ENCODE data around the gene ABTB1. TPM values are rescaled to one million over a fixed set of nuclear protein-coding genes. Genes with fewer than 3 reads are reported as not detected.

Gene ABTB1
- total RNA-seq, 1 donor from 2014 or later, result 5.8 TPM

GRCh38 chr3:127660621-127661251 lies 12.0 kb upstream of the ABTB1 start:
- FAIRE-seq (no peak), DNase-seq (ENCODE audit: low read depth) (no peak)
- TF ChIP-seq CTCF (IDR thresholded peaks at IDR 0.05; ENCODE audit: insufficient read depth, low read length, severe bottlenecking), result no peak
- Histone ChIP-seq H3K27me3 (ENCODE audit: control insufficient read depth, insufficient read depth, low read length) (no peaks in the 10 kb centered on the region), H3K36me3 (ENCODE audit: control insufficient read depth, insufficient read depth, low read length) (no peaks in the 10 kb centered on the region), H3K4me3 (ENCODE audit: low read depth, low read length) (no peak overlapping the region)

GRCh38 chr3:127661600-127661999 lies 11.2 kb upstream of the ABTB1 start:
- no peak overlapping the region for H3K4me3 ChIP-seq (ENCODE audit: low read depth, low read length)
- no peak for TF ChIP-seq CTCF (IDR thresholded peaks at IDR 0.05; ENCODE audit: insufficient read depth, low read length, severe bottlenecking)
- H3K36me3 ChIP-seq (ENCODE audit: control insufficient read depth, insufficient read depth, low read length), result no peaks in the 10 kb centered on the region
- DNase-seq (ENCODE audit: low read depth), result no peak
- H3K27me3 ChIP-seq (ENCODE audit: control insufficient read depth, insufficient read depth, low read length), result no peaks in the 10 kb centered on the region
- no peak for FAIRE-seq

- H3K4me3 ChIP-seq (ENCODE audit: low read depth, low read length), result no peak overlapping the region
- FAIRE-seq (no peak), DNase-seq (ENCODE audit: low read depth) (no peak)
- no peak for TF ChIP-seq CTCF (IDR thresholded peaks at IDR 0.05; ENCODE audit: insufficient read depth, low read length, severe bottlenecking)
- H3K36me3 ChIP-seq (ENCODE audit: control insufficient read depth, insufficient read depth, low read length), result no peaks in the 10 kb centered on the region
- H3K27me3 ChIP-seq (ENCODE audit: control insufficient read depth, insufficient read depth, low read length), result no peaks in the 10 kb centered on the region
Measured at GRCh38 chr3:127662001-127662469, 10.7 kb upstream of the ABTB1 start.

- Histone ChIP-seq H3K4me3 (ENCODE audit: low read depth, low read length) (no peak overlapping the region), H3K27me3 (ENCODE audit: control insufficient read depth, insufficient read depth, low read length) (no peaks in the 10 kb centered on the region), H3K36me3 (ENCODE audit: control insufficient read depth, insufficient read depth, low read length) (no peaks in the 10 kb centered on the region)
- no peak for FAIRE-seq
- no peak for DNase-seq (ENCODE audit: low read depth)
- no peak for TF ChIP-seq CTCF (IDR thresholded peaks at IDR 0.05; ENCODE audit: insufficient read depth, low read length, severe bottlenecking)
Measured at GRCh38 chr3:127663151-127663550, 9.6 kb upstream of the ABTB1 start.

- no peaks in the 10 kb centered on the region for H3K36me3 ChIP-seq (ENCODE audit: control insufficient read depth, insufficient read depth, low read length)
- FAIRE-seq (no peak), DNase-seq (ENCODE audit: low read depth) (no peak)
- no peak overlapping the region for H3K4me3 ChIP-seq (ENCODE audit: low read depth, low read length)
- TF ChIP-seq CTCF (IDR thresholded peaks at IDR 0.05; ENCODE audit: insufficient read depth, low read length, severe bottlenecking), result no peak
- H3K27me3 ChIP-seq (ENCODE audit: control insufficient read depth, insufficient read depth, low read length), result no peaks in the 10 kb centered on the region
Measured at GRCh38 chr3:127665165-127665564, 7.6 kb upstream of the ABTB1 start.

- no peaks in the 10 kb centered on the region for H3K27me3 ChIP-seq (ENCODE audit: control insufficient read depth, insufficient read depth, low read length)
- DNase-seq (ENCODE audit: low read depth) (peak; percentile 19), FAIRE-seq (no peak)
- H3K36me3 ChIP-seq (ENCODE audit: control insufficient read depth, insufficient read depth, low read length), result no peaks in the 10 kb centered on the region
- no peak overlapping the region for H3K4me3 ChIP-seq (ENCODE audit: low read depth, low read length)
- no peak for TF ChIP-seq CTCF (IDR thresholded peaks at IDR 0.05; ENCODE audit: insufficient read depth, low read length, severe bottlenecking)
Measured at GRCh38 chr3:127665586-127665985, 7.2 kb upstream of the ABTB1 start.
